PC-3 (cell line): Measurements from ENCODE around the gene ZC4H2.

Source experiments
- EZH2 ChIP-seq: fragments of 300-600 bp; sonication (generic); IDR thresholded peaks from one replicate; pipeline ENCODE4 v1.6.1; 2017; ENCODE audit warnings: antibody characterized with exemption, mild to moderate bottlenecking, low read length; ENCODE audit not compliant: unreplicated experiment
- EZH2phosphoT487 ChIP-seq: fragments of 300-600 bp; sonication (generic); IDR thresholded peaks from 2 replicates; pipeline ENCODE4 v1.6.1; 2018; ENCODE audit warnings: mild to moderate bottlenecking, antibody characterized with exemption, low read length, borderline replicate concordance
- TF ChIP-seq, protein P1 (sequence below): fragments of 300-600 bp; sonication (generic); conservative IDR thresholded peaks from 2 replicates; pipeline ENCODE4 v1.5.1; 2017; ENCODE audit warnings: antibody characterized with exemption, low read depth, mild to moderate bottlenecking, low read length

DNA sequence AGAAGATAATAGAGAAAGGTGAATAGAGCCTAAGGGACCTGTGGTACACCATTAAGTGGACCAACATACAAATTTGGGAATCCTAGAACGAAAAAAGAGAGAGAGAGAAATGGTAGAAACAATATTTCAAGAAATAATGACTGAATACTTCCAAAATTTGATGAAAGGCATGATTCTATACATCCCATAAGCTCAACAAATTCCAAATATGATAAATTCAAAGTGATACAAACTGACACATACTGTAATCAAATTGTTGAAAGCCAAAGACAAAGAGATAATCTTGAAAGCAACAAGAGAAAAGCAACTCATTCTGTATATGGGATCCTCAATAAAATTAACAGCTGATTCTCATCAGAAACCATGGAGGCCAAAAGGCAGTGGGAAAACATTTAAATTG, 20.6 kb upstream of the ZC4H2 start:
- TF ChIP-seq, protein P1, sequence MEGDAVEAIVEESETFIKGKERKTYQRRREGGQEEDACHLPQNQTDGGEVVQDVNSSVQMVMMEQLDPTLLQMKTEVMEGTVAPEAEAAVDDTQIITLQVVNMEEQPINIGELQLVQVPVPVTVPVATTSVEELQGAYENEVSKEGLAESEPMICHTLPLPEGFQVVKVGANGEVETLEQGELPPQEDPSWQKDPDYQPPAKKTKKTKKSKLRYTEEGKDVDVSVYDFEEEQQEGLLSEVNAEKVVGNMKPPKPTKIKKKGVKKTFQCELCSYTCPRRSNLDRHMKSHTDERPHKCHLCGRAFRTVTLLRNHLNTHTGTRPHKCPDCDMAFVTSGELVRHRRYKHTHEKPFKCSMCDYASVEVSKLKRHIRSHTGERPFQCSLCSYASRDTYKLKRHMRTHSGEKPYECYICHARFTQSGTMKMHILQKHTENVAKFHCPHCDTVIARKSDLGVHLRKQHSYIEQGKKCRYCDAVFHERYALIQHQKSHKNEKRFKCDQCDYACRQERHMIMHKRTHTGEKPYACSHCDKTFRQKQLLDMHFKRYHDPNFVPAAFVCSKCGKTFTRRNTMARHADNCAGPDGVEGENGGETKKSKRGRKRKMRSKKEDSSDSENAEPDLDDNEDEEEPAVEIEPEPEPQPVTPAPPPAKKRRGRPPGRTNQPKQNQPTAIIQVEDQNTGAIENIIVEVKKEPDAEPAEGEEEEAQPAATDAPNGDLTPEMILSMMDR, result no peak
- TF ChIP-seq EZH2 (no peak), EZH2phosphoT487 (no peak)
